BLaER1 (cell line): ENCODE measurements around the gene ERCC5.
A peak's percentile ranks its signal among the peaks of the same experiment; 100 is the strongest.

Source experiments
- H3K27ac ChIP-seq: shearing (Covaris generic); formaldehyde crosslinking; 2 replicates; pipeline ENCODE4 v1.8.1; 2022
- H3K27me3 ChIP-seq: shearing (Covaris generic); formaldehyde crosslinking; 2 replicates; pipeline ENCODE4 v1.8.1; 2022
- H3K36me3 ChIP-seq: shearing (Covaris generic); formaldehyde crosslinking; 2 replicates; pipeline ENCODE4 v1.8.1; 2022
- H3K4me1 ChIP-seq: shearing (Covaris generic); formaldehyde crosslinking; 2 replicates; pipeline ENCODE4 v1.8.1; 2022
- H3K4me2 ChIP-seq: shearing (Covaris generic); formaldehyde crosslinking; 2 replicates; pipeline ENCODE4 v1.8.1; 2022
- H3K4me3 ChIP-seq: shearing (Covaris generic); formaldehyde crosslinking; 2 replicates; pipeline ENCODE4 v1.8.1; 2022
- H3K9ac ChIP-seq: shearing (Covaris generic); formaldehyde crosslinking; 2 replicates; pipeline ENCODE4 v1.8.1; 2022
- H3K9me3 ChIP-seq: shearing (Covaris generic); formaldehyde crosslinking; 2 replicates; pipeline ENCODE4 v1.8.1; 2022
- H4K20me1 ChIP-seq: shearing (Covaris generic); formaldehyde crosslinking; 2 replicates; pipeline ENCODE4 v1.8.1; 2022
- Cebpa-rat ChIP-seq: shearing (Covaris generic); IDR thresholded peaks from 2 replicates; pipeline ENCODE4 v1.8.1; 2022

ERCC5 gene

GRCh38 chr13:102814793-102815192, 31.0 kb upstream of the ERCC5 start:
- TF ChIP-seq Cebpa-rat: peak; percentile 27; the same call in 1 of the 2 replicates
- H3K4me3 ChIP-seq: no peak overlapping the region

GRCh38 chr13:102815788-102816187, 30.0 kb upstream of the ERCC5 start:
- Histone ChIP-seq H3K36me3 (no peaks in the 10 kb centered on the region), H3K4me2 (no peak overlapping the region), H3K27me3 (no peaks in the 10 kb centered on the region), H4K20me1 (no peaks in the 10 kb centered on the region), H3K9me3 (peaks cover 13% of the 10 kb centered on the region; the same call in 1 of the 2 replicates), H3K4me3 (no peak overlapping the region), H3K4me1 (no peaks in the 10 kb centered on the region), H3K9ac (no peak overlapping the region), H3K27ac (no peak overlapping the region)
- no peak for TF ChIP-seq Cebpa-rat

More at GRCh38 chr13:102814793-102815192, 31.0 kb upstream of the ERCC5 start:
- Histone ChIP-seq H3K27ac (no peak overlapping the region), H4K20me1 (no peaks in the 10 kb centered on the region), H3K4me1 (no peaks in the 10 kb centered on the region), H3K27me3 (no peaks in the 10 kb centered on the region), H3K36me3 (no peaks in the 10 kb centered on the region), H3K9ac (no peak overlapping the region), H3K4me2 (no peak overlapping the region), H3K9me3 (peaks cover 17% of the 10 kb centered on the region; the same call in 1 of the 2 replicates)

- Histone ChIP-seq H4K20me1 (no peaks in the 10 kb centered on the region), H3K4me1 (no peaks in the 10 kb centered on the region), H3K27me3 (no peaks in the 10 kb centered on the region), H3K4me2 (no peak overlapping the region), H3K27ac (no peak overlapping the region), H3K9me3 (0 out of 2 replicates have a peak, but pooled peaks cover 4% of the 10 kb centered on the region), H3K9ac (no peak overlapping the region), H3K4me3 (no peak overlapping the region), H3K36me3 (no peaks in the 10 kb centered on the region)
- TF ChIP-seq Cebpa-rat: no peak
Observed at GRCh38 chr13:102816708-102817107, 29.1 kb upstream of the ERCC5 start.

GRCh38 chr13:102817241-102817640, 28.6 kb upstream of the ERCC5 start:
- Histone ChIP-seq H3K4me3 (no peak overlapping the region), H3K9ac (no peak overlapping the region), H3K4me1 (no peaks in the 10 kb centered on the region), H4K20me1 (no peaks in the 10 kb centered on the region), H3K4me2 (no peak overlapping the region), H3K27ac (no peak overlapping the region), H3K9me3 (no peaks in the 10 kb centered on the region), H3K27me3 (no peaks in the 10 kb centered on the region), H3K36me3 (no peaks in the 10 kb centered on the region)
- TF ChIP-seq Cebpa-rat: no peak

- Histone ChIP-seq H3K4me3 (no peak overlapping the region), H3K4me2 (no peak overlapping the region), H3K4me1 (no peaks in the 10 kb centered on the region), H4K20me1 (no peaks in the 10 kb centered on the region), H3K36me3 (0 out of 2 replicates have a peak, but pooled peaks cover 2% of the 10 kb centered on the region), H3K9ac (no peak overlapping the region), H3K27ac (no peak overlapping the region), H3K9me3 (no peaks in the 10 kb centered on the region; the same call in 1 of the 2 replicates), H3K27me3 (no peaks in the 10 kb centered on the region)
- no peak for TF ChIP-seq Cebpa-rat
Observed at GRCh38 chr13:102817907-102818306, 27.9 kb upstream of the ERCC5 start.

GRCh38 chr13:102825400-102825799, 20.4 kb upstream of the ERCC5 start:
- Histone ChIP-seq H3K9me3 (no peaks in the 10 kb centered on the region; the same call in 1 of the 2 replicates), H3K4me2 (no peak overlapping the region), H3K27me3 (no peaks in the 10 kb centered on the region), H3K4me1 (no peaks in the 10 kb centered on the region), H3K9ac (no peak overlapping the region), H4K20me1 (no peaks in the 10 kb centered on the region), H3K27ac (no peak overlapping the region), H3K36me3 (0 out of 2 replicates have a peak, but pooled peaks cover 8% of the 10 kb centered on the region), H3K4me3 (no peak overlapping the region)
- TF ChIP-seq Cebpa-rat: no peak

- TF ChIP-seq Cebpa-rat: no peak
- no peaks in the 10 kb centered on the region for H3K4me1 ChIP-seq
- no peaks in the 10 kb centered on the region for H4K20me1 ChIP-seq
- H3K36me3 ChIP-seq: 0 out of 2 replicates have a peak, but pooled peaks cover 8% of the 10 kb centered on the region
- H3K9me3 ChIP-seq: no peaks in the 10 kb centered on the region; the same call in 1 of the 2 replicates
- H3K9ac ChIP-seq: no peak overlapping the region
- no peak overlapping the region for H3K4me3 ChIP-seq
- H3K27me3 ChIP-seq: no peaks in the 10 kb centered on the region
- H3K27ac ChIP-seq: no peak overlapping the region
- H3K4me2 ChIP-seq: no peak overlapping the region
Observed at GRCh38 chr13:102825921-102826706, 19.7 kb upstream of the ERCC5 start.

GRCh38 chr13:102830646-102831045, 15.2 kb upstream of the ERCC5 start:
- Histone ChIP-seq H4K20me1 (no peaks in the 10 kb centered on the region), H3K27me3 (no peaks in the 10 kb centered on the region), H3K27ac (no peak overlapping the region), H3K4me1 (no peaks in the 10 kb centered on the region), H3K9ac (no peak overlapping the region), H3K4me2 (no peak overlapping the region), H3K9me3 (no peaks in the 10 kb centered on the region), H3K4me3 (no peak overlapping the region), H3K36me3 (no peaks in the 10 kb centered on the region)
- TF ChIP-seq Cebpa-rat: no peak

GRCh38 chr13:102836471-102836870, 9.4 kb upstream of the ERCC5 start:
- Histone ChIP-seq H3K9ac (no peak overlapping the region), H3K4me1 (no peaks in the 10 kb centered on the region), H3K36me3 (no peaks in the 10 kb centered on the region), H3K4me2 (no peak overlapping the region), H3K27me3 (no peaks in the 10 kb centered on the region), H3K27ac (no peak overlapping the region), H4K20me1 (no peaks in the 10 kb centered on the region), H3K9me3 (no peaks in the 10 kb centered on the region), H3K4me3 (no peak overlapping the region)
- no peak for TF ChIP-seq Cebpa-rat

- Histone ChIP-seq H3K4me1 (no peaks in the 10 kb centered on the region), H3K36me3 (no peaks in the 10 kb centered on the region), H4K20me1 (no peaks in the 10 kb centered on the region), H3K4me2 (no peak overlapping the region), H3K9ac (no peak overlapping the region), H3K27me3 (no peaks in the 10 kb centered on the region), H3K9me3 (no peaks in the 10 kb centered on the region), H3K27ac (no peak overlapping the region), H3K4me3 (no peak overlapping the region)
- no peak for TF ChIP-seq Cebpa-rat
Observed at GRCh38 chr13:102838273-102838672, 7.6 kb upstream of the ERCC5 start.
